Astrocyte of the spinal cord (primary cell): ENCODE results near the gene PPEF2.
A peak's percentile ranks its signal among the peaks of the same experiment; 100 is the strongest.
"Not testable (repeated sequence)": the region's sequence is repeated elsewhere in the genome, so short reads cannot be mapped to it uniquely, and the experiment has no call there.

Source experiments
- DNase-seq: peaks from one replicate; pipeline ENCODE4 v3.0.0; 2011; ENCODE audit warnings: low read depth, low spot score
- H3K4me3 ChIP-seq: 2 replicates; pipeline ENCODE4 v1.5.1; 2011; ENCODE audit warnings: low read depth, mild to moderate bottlenecking, low read length, moderate library complexity
- in situ Hi-C: cut with HindIII; loops from 2 replicates; pipeline ENCODE4 v1.10.0; 2017; ENCODE audit warnings: low sequenced_read_pairs
- TF ChIP-seq, protein P1 (sequence below): IDR thresholded peaks from 2 replicates; pipeline ENCODE4 v1.5.1; 2012; ENCODE audit warnings: low read depth, mild to moderate bottlenecking, low read length, inconsistent platforms

Gene PPEF2

DNA sequence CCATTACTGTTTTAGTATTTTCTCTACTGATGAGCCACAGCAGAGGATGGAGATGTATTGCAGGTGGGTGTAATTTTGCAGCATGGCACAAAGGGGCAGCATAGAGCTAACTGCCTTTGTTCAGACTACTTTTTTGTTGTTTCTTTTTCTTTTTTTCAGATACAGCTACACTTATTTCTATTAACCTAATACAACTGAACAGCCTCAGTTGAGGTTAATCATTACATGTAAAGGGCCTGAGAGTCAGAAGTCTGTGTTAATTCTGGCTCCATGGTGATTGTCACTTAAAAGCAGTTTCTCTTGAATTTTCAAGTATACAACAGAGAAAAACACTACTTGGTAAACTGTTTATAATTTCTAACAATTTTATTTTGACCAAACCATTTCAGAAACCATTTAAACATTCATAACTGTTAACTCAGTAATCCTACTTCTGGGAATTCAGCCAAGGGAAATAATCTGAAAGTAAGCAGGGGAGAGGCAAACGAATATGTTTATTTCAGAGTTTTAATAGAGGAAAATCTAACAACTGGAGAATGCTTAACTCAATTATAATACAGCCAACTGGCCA lies 13.9 kb upstream of the PPEF2 start:
- H3K4me3 ChIP-seq = no peak overlapping the region
- TF ChIP-seq, protein P1, sequence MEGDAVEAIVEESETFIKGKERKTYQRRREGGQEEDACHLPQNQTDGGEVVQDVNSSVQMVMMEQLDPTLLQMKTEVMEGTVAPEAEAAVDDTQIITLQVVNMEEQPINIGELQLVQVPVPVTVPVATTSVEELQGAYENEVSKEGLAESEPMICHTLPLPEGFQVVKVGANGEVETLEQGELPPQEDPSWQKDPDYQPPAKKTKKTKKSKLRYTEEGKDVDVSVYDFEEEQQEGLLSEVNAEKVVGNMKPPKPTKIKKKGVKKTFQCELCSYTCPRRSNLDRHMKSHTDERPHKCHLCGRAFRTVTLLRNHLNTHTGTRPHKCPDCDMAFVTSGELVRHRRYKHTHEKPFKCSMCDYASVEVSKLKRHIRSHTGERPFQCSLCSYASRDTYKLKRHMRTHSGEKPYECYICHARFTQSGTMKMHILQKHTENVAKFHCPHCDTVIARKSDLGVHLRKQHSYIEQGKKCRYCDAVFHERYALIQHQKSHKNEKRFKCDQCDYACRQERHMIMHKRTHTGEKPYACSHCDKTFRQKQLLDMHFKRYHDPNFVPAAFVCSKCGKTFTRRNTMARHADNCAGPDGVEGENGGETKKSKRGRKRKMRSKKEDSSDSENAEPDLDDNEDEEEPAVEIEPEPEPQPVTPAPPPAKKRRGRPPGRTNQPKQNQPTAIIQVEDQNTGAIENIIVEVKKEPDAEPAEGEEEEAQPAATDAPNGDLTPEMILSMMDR = peak; percentile 86
- in situ Hi-C loops = no loop called here
- peak; percentile 67 for DNase-seq

DNA sequence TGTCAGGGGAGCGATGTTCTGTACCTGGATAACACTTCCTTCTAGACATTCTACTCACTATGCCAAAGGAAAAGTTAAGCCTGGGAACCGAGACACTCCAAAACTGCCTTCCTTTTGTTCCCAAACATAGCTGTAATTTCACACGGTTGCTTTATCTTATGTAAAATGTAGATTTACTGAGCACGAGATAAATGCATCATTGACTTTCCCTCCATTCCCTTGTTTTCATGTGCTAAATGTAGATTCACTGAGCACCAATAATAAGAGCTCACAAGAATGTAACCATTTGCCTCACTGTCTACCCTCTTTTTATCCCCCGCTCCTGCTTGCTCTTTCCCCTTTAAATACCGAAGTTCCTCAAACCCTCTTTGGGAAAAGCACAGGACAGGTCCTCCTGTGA lies 10.7 kb upstream of the PPEF2 start:
- TF ChIP-seq, protein P1 = no peak
- no peak overlapping the region for H3K4me3 ChIP-seq
- in situ Hi-C loops = no loop called here
- no peak for DNase-seq

GRCh38 chr4:75910831-75911230 lies 8.6 kb upstream of the PPEF2 start:
- in situ Hi-C loops = not testable (repeated sequence)

DNA sequence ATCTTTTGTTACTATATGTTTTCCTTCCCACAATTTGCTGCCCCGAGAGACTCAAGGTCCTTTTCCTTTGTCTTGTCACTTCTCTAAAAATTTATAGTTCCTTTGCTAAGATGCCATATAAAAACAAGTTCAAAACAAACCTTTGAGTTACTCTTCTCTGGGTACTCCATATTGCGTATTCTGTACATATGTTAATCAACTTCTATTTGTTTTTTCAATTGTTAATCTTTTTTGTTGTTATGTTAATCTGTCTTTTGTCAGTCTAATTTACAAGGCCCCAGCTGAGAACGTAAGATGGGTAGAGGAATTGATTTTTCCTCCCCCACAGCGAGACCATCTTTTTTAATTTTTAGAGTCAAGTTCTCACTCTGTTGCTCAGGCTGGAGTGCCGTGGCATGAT lies 7.2 kb upstream of the PPEF2 start:
- TF ChIP-seq, protein P1 = no peak

More at GRCh38 chr4:75910831-75911230, 8.6 kb upstream of the PPEF2 start:
- not testable (repeated sequence) for H3K4me3 ChIP-seq, DNase-seq

DNA sequence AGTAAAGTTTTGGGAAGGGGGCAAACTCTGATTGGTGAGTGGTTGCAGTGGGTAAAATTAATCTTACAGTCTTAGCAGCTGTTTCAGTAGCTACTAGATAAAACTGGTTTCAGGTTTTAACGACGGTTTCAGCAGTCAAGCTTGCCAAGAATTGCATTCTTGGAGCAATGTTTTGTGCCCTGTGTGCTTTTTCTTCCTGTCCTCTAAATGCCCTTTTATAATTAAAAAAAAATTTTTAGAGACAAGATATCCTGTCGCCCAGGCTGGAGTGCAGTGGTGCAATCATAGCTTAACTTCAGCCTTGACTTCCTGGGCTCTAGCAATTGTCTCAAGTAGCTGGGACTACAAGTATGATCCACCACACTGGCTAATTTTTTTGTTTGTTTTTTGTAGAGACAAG lies 6.3 kb upstream of the PPEF2 start:
- in situ Hi-C loops = no loop called here
- no peak for DNase-seq
- TF ChIP-seq, protein P1 = no peak
- no peak overlapping the region for H3K4me3 ChIP-seq

More for the DNA sequence above, 7.2 kb upstream of the PPEF2 start:
- in situ Hi-C loops = no loop called here
- DNase-seq = no peak
- H3K4me3 ChIP-seq = no peak overlapping the region

DNA sequence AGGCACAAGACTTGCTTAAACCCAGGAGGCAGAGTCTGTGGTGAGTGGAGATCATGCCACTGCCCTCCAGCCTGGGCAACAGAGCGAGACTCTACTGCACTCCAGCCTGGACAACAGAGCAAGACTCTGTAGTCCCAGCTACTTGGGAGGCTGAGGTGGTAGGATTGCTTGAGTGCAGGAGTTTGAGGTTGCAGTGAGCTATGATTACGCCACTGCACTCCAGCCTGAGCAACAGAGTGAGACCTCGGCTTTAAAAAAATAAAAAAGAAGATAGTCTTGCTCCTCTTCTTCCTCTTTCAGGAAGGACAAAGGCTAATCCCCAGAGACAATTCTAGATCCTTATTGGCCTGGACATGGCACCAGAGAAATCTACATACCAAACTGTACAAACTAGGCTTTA lies 5.7 kb upstream of the PPEF2 start:
- TF ChIP-seq, protein P1 = no peak
- DNase-seq = no peak
- in situ Hi-C loops = no loop called here
- no peak overlapping the region for H3K4me3 ChIP-seq

DNA sequence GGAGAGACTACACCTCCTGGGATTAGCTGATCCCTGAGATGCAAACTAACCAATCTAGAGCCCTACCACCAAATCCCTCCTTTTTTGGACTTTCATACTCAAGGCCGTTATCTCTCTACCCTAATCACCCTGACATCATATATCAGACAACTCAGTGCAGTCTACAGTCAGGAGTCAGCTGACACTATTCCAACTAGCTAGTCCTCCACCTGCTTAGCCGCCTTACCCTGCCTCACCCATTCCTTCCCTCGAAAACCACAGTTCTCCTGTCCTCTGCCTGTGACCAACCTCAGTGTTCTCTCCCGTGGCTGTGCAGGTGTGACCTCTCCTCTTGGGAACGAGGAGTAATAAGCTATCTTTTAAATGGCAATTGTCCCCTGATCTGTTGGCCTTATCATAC lies 1.8 kb upstream of the PPEF2 start:
- TF ChIP-seq, protein P1 = no peak
- in situ Hi-C loops = no loop called here
- no peak overlapping the region for H3K4me3 ChIP-seq
- no peak for DNase-seq
